Measurements from ENCODE around the gene PNPLA1. TPM values are rescaled to one million over a fixed set of nuclear protein-coding genes. Genes with fewer than 3 reads are reported as not detected.

Gene PNPLA1
- total RNA-seq, 1 experiment from 2014 or later: 0.29 TPM

GRCh38 chr6:36327226-36327918 lies 57.5 kb downstream of the PNPLA1 start:
- TF ChIP-seq EZH2phosphoT487 (IDR thresholded peaks at IDR 0.05; ENCODE audit: borderline replicate concordance, low read length) (no peak), EZH2 (IDR thresholded peaks at IDR 0.05; ENCODE audit: low read length, unreplicated experiment) (no peak), CTCF (conservative IDR thresholded peaks at IDR 0.05; ENCODE audit: low read depth, low read length) (no peak)
- H4K20me1 ChIP-seq (ENCODE audit: low read length): no peaks in the 10 kb centered on the region
- no TSS peak for BruUV-seq (replicated peaks)
- no peaks in the 10 kb centered on the region for H3K27me3 ChIP-seq (ENCODE audit: low read length)
- H3K79me2 ChIP-seq (ENCODE audit: low read length): no peaks in the 10 kb centered on the region
- H3K36me3 ChIP-seq (ENCODE audit: low read depth, low read length): no peaks in the 10 kb centered on the region
- no peaks in the 10 kb centered on the region for H3F3A ChIP-seq (ENCODE audit: low read length, unreplicated experiment)
- no peak overlapping the region for H3K9ac ChIP-seq (ENCODE audit: low read length)
- ChIA-PET CTCF (no interaction called here), POLR2A (ENCODE audit: unreplicated experiment) (no interaction called here)
- no peak overlapping the region for H2AFZ ChIP-seq (ENCODE audit: low read length)
- DNase-seq: no peak
- H3K9me3 ChIP-seq (ENCODE audit: low read length): no peaks in the 10 kb centered on the region
- ATAC-seq: no peak
- intact Hi-C loops (cut with micrococcal nuclease): no loop called here
- H3K4me2 ChIP-seq (ENCODE audit: low read length): no peak overlapping the region
- H3K9me2 ChIP-seq (replicated peaks; ENCODE audit: low read length): no peaks in the 10 kb centered on the region
- no peak overlapping the region for H3K4me3 ChIP-seq (ENCODE audit: low read length)
- H3K27ac ChIP-seq (ENCODE audit: low read length): no peak overlapping the region
- no peaks in the 10 kb centered on the region for H3K4me1 ChIP-seq (ENCODE audit: insufficient read depth, low read length)

DNA sequence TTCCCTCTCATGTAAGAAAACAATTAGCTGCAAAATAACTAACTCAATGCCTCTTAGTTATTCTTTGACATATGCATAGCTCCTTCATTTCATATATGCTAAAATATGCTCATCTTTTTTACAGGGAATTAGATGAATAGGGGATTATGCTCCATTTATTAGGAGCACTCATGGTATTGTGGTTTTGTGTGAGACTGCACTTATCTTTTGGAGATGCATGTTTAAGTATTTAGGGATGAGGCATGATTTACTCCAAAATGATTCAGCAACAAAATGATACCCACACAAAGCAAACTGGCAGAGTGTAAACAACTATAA lies 58.0 kb downstream of the PNPLA1 start:
- H2AFZ ChIP-seq (ENCODE audit: low read length): no peak overlapping the region
- no TSS peak for BruUV-seq (replicated peaks)
- no peaks in the 10 kb centered on the region for H3K79me2 ChIP-seq (ENCODE audit: low read length)
- ATAC-seq (no peak), DNase-seq (no peak)
- H3K36me3 ChIP-seq (ENCODE audit: low read depth, low read length): no peaks in the 10 kb centered on the region
- no peaks in the 10 kb centered on the region for H3K4me1 ChIP-seq (ENCODE audit: insufficient read depth, low read length)
- no peak overlapping the region for H3K4me3 ChIP-seq (ENCODE audit: low read length)
- intact Hi-C loops (cut with micrococcal nuclease): no loop called here
- H3K9me3 ChIP-seq (ENCODE audit: low read length): no peaks in the 10 kb centered on the region
- no peaks in the 10 kb centered on the region for H3K9me2 ChIP-seq (replicated peaks; ENCODE audit: low read length)
- no peaks in the 10 kb centered on the region for H4K20me1 ChIP-seq (ENCODE audit: low read length)
- H3K27me3 ChIP-seq (ENCODE audit: low read length): no peaks in the 10 kb centered on the region
- ChIA-PET POLR2A (ENCODE audit: unreplicated experiment) (no interaction called here), CTCF (no interaction called here)
- no peak for TF ChIP-seq EZH2phosphoT487 (IDR thresholded peaks at IDR 0.05; ENCODE audit: borderline replicate concordance, low read length)
- no peak for TF ChIP-seq EZH2 (IDR thresholded peaks at IDR 0.05; ENCODE audit: low read length, unreplicated experiment)
- TF ChIP-seq CTCF (conservative IDR thresholded peaks at IDR 0.05; ENCODE audit: low read depth, low read length): no peak
- H3K9ac ChIP-seq (ENCODE audit: low read length): no peak overlapping the region
- H3K4me2 ChIP-seq (ENCODE audit: low read length): no peak overlapping the region
- H3K27ac ChIP-seq (ENCODE audit: low read length): no peak overlapping the region
- no peaks in the 10 kb centered on the region for H3F3A ChIP-seq (ENCODE audit: low read length, unreplicated experiment)

- ChIA-PET CTCF (interaction anchor here (0.7 kb wide), 1 partner anchor 300 kb away, joined by 3 read pairs; no protein-coding TSS in a partner anchor), POLR2A (ENCODE audit: unreplicated experiment) (no interaction called here)
- intact Hi-C loops (cut with micrococcal nuclease): no loop called here
- H4K20me1 ChIP-seq (ENCODE audit: low read length): no peaks in the 10 kb centered on the region
- DNase-seq (no peak), ATAC-seq (no peak)
- no peak overlapping the region for H2AFZ ChIP-seq (ENCODE audit: low read length)
- no peak for TF ChIP-seq EZH2 (IDR thresholded peaks at IDR 0.05; ENCODE audit: low read length, unreplicated experiment)
- TF ChIP-seq EZH2phosphoT487 (IDR thresholded peaks at IDR 0.05; ENCODE audit: borderline replicate concordance, low read length): no peak
- TF ChIP-seq CTCF (conservative IDR thresholded peaks at IDR 0.05; ENCODE audit: low read depth, low read length): no peak
- H3F3A ChIP-seq (ENCODE audit: low read length, unreplicated experiment): no peaks in the 10 kb centered on the region
- no peaks in the 10 kb centered on the region for H3K36me3 ChIP-seq (ENCODE audit: low read depth, low read length)
- no peak overlapping the region for H3K4me2 ChIP-seq (ENCODE audit: low read length)
- H3K79me2 ChIP-seq (ENCODE audit: low read length): no peaks in the 10 kb centered on the region
- H3K9me2 ChIP-seq (replicated peaks; ENCODE audit: low read length): no peaks in the 10 kb centered on the region
- no peaks in the 10 kb centered on the region for H3K27me3 ChIP-seq (ENCODE audit: low read length)
- BruUV-seq (replicated peaks): no TSS peak
- no peak overlapping the region for H3K4me3 ChIP-seq (ENCODE audit: low read length)
- no peaks in the 10 kb centered on the region for H3K9me3 ChIP-seq (ENCODE audit: low read length)
- H3K4me1 ChIP-seq (ENCODE audit: insufficient read depth, low read length): no peaks in the 10 kb centered on the region
- H3K9ac ChIP-seq (ENCODE audit: low read length): no peak overlapping the region
- H3K27ac ChIP-seq (ENCODE audit: low read length): no peak overlapping the region
Observed at GRCh38 chr6:36328600-36328999, 58.7 kb downstream of the PNPLA1 start.
